NCI-H1436 (cell line): ENCODE data around the gene GRM4.
"Not testable (repeated sequence)": the region's sequence is repeated elsewhere in the genome, so short reads cannot be mapped to it uniquely, and the experiment has no call there.

Source experiments
- DNase-seq: peaks from one replicate; lab custom pipeline; 2025; lab: John Stamatoyannopoulos, UW

Gene GRM4

DNA sequence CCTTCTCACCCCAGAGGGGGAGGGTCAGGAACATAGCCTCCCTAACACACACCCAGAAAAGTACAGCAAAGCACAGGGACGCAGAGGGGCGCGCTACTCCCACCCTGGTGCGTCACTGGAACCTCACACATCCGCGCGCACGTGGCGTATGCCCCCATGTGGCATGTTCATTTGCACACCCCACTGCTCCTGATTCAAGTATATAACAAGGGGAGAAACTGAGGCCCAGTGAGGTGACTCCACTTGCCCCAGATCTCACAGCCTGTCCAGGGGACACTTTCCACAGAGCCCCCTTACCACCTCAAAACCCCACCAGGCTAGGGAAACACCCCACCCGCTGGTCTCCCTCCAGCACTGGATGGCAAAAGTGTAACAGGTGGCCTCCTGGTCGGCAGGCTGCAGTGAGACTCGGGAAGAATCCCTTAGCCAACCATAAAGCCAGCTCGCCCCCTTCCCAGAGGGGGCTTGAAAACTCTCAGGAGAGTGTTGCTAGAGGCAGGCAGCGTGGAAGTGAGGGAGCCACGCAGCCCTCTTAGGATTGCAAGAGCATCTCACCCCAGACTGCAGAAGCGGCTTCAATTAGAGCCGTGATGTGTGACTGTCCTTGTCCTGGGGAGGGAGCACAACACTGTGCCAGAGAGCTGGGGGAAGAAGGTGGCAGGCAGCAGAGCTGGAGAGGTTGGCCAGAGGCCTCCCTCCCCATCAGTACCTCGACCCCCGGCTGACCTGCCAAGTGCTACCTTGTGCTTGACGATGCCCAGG, at the start of gene GRM4:
Gene GRM4 (minus strand): TSS at position 67 of the 762 bp plus-strand sequence. CDS start 12,591 bp downstream, outside the sequence.
- DNase-seq = no peak

DNA sequence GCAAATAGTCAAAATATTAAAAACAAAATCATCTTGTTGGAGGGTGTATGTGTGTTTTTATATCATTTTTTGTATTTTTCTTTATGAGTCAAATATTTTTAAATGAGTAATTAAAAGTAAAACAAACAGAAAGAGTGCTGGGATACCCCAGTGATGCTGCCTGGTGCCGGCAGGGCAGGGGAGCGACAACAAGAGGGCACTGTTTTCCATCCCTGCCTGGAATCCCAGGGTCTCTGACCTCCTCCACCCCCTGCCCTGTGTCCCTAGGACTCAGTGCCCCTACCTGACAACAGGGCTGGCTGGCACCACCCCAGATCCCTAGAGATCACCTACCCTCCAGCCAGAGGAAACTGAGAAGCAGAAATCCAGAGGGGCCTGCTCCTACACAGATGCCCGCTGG, 48.9 kb upstream of the GRM4 start:
- DNase-seq = no peak

DNA sequence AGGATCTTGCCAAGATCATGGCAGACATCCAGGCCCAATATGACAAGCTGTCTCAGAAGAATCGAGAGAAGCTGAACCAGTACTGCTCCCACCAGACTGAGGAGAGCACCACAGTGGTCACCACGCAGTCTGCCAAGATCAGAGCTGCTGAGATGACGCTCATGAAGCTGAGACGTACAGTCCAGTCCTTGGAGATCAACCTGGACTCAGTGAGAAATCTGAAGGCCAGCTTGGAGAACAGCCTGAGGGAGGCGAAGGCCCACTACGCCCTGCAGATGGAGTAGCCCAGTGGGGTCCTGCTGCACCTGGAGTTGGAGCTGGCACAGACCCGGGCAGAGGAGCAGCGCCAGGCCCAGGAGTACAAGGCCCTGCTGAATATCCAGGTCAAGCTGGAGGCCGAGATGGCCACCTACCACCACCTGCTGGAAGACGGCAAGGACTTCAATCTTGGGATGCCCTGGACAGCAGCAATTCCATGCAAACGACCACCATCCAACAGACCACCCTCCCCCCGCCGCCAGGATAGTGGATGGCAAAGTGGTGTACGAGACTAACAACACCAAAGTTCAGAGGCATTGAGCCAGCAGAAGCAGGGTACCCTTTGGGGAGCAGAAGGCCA, 44.7 kb upstream of the GRM4 start:
- DNase-seq = no peak

GRCh38 chr6:34189806-34190503, 44.1 kb upstream of the GRM4 start:
- no peak for DNase-seq

- DNase-seq = not testable (repeated sequence)
Observed at GRCh38 chr6:34184726-34185125, 38.8 kb upstream of the GRM4 start.

- no peak for DNase-seq
Observed at GRCh38 chr6:34182751-34183531, 37.1 kb upstream of the GRM4 start.

DNA sequence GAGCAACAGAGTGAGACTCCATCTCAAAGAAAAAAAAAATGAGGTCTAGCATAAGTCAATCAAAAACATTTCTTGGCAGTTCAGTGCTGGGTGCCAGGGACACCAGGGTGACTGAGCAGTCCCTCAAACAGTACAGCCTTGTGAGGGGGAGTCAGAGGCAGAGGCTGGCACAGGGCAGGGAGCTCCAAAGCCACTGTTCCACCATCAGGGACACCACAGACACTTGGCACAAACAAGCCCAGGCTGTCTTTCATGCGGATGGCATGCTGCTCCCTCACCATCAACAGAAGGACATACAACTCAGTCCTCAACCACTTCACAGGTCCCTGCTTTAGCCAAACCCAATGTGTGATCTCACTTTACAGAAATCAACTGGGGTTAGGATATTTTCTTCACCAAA, 36.0 kb upstream of the GRM4 start:
- DNase-seq = no peak

DNA sequence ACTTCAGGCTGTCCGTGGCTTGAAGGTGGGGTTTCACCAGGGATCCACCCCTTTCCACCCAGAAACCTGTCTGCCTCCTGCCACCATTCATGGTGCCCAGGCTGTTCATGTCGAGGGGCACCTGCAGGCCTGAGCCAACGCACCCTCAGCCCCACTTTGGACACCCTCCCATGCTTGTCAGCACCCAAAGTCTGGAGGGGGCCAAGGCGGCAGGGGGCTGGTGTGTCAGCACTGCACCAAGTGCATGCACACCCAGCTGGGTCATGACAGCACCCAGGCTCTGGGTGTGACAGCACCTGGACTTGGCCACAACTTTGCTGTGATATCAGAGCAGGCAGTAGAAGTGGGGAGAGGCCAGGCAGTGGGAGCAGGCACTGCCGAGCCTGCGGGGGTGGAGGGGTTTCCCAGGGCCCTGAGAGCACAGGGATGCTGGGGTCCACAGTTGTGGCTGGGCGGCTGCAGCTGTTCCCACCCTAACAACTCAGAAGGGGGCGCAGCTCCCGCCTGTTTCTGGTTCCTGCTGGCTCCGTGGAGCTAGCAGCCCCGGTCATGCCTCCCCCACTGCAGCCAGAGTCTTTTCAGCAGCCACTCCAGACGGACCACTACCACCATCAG, 33.3 kb upstream of the GRM4 start:
- DNase-seq = no peak

- DNase-seq = no peak
Observed at GRCh38 chr6:34178357-34179105, 32.6 kb upstream of the GRM4 start.

- DNase-seq = no peak
Observed at GRCh38 chr6:34177181-34177591, 31.3 kb upstream of the GRM4 start.

DNA sequence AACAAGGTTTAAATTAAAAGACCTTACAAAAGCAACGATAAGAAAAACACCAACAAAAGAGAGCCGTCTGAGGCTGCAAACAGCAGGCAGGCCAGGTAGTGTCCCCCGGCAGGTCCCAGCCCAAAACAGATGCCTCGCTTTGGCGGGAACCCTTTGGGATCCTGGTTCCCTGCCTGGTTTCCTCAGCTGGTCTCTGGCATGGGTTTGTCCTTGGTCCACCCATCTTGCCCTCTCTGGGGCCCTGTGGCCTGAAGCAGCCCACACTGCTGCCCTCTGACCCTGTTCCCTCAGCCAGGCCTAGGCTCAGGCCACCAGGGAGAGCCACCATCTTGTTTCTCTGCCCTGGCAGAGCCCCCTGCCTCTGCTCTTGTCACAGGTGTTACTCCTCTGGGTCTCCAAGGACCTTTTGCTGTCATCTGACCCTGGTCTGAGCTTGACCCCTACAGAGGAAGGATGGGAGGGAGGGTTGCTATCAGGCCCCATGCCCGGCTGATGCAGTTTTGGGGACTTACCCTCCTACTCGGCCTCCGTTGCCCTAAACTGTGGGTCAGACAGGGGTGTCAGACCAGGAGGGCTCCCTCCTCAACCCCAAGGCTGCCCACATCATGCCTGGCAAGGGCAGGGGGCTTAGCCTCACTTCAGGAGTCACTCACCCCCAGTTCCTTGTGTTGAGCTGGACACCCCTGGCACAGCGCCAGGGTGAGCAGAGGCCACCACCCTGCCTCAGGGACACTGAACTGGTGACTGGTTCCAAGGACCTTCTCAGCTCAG, 30.6 kb upstream of the GRM4 start:
- no peak for DNase-seq

DNA sequence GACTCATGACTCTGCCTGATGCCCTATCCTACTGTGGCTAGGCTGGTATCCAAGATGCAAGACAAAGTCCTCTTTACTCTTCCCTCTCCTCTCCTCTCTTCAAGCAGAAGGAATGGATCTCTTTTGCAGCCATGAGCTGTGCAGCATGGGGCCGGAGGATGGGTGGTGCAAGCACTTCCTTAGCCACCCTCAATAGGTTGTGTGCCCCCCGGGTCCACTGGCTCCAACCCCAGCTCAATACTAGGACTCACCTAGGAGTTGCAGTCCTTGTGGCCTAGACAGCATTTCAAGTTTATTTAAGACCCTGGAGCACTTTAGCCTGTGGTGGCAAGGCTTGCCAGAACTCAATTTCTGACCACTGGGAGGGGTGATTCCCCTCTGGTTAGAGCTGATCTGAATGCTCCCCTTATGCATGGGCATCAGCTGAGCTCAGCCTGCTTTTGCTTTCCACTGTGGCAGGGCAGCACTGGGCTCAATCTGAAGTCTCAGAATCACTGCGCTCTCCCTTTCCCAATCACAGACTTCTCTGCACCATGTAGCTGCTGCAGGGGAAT, 29.0 kb upstream of the GRM4 start:
- DNase-seq = no peak

DNA sequence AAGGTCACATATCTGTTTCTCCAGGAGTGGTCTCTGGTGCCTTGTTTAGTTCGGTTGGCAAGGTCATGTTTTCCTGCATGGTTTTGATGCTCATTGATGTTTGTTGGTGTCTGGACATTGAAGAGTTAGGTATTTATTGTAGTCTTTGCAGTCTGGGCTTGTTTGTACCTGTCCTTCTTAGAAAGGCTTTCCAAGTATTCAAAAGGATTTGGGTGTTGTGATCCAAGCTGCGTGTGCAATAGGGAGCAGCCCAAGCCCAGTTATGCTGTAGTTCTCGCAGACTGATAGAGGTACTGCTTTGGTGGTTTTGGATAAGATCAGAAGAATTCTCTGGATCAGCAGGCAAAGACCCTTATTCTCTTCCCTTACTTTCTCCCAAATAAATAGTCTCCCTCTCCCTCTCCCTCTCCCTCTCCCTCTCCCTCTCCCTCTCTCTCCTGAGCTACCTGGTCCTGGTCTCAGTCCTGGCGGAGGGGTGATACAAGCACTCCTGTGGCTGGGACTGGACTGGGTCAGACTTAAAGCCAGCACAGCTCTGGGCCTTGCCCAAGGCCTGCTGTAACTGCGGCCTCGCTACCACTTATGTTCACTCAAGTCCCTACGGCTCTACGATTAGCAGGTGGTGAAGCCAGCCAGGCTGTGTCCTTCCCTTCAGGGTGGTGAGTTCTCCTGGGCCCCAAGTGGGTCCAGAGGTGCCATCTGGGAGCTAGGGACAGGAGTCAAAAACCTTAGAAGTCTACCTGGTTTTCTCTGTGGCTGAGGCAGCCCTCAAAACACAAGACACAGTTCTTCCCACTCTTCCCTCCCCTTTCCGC, 27.3 kb upstream of the GRM4 start:
- DNase-seq = no peak

DNA sequence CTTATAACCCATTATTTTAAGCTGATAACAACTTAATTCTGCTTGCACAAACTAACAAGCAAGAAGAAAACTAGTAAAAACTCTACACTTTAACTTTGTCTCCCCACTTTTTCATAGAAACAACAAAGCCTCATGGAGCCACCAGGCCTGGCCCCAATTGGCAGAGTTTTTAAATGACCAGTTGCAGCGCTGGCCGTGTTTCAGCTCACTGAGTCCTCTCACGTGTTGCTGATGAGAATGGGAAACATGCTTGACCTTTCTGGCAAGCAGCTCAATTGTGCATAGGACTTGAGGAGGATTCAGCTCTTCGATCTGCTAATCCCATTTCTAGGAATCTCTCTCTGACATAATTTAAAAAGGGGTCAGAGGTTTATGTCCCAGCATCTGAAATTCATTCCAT, 24.5 kb upstream of the GRM4 start:
- no peak for DNase-seq

- no peak for DNase-seq
Observed at GRCh38 chr6:34169897-34170296, 24.0 kb upstream of the GRM4 start.

DNA sequence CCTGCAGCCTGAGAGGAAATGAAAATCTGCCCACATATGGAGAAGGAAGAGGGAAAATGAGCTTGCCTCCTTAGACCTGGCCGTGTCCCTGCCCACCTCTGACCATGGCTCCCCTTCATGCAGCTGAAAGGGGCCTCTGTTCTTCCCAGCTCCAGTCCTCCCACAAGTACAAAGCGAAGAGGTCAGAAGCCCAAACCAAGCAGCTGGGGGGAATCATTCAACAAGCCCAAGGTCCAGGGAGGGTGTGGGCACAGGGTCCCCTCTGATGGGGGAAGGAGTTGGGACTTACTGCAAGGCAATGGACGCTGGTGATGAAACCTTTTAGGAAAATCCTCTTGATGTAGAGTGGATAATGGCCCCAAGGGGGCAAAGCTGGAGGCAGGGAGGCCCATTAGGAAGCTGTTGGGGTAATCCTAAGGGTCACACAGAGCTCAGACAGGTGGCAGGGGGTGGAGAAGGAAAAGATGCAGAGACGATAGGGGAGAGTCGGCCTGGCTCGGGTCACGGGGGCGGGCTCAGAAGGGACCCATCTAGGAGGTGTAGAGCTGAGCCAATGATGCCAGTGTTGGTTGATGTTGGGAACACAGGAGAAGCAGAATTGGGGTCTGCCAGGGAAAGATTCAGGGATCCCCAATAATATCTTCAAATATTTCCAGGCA, 16.1 kb upstream of the GRM4 start:
- no peak for DNase-seq

DNA sequence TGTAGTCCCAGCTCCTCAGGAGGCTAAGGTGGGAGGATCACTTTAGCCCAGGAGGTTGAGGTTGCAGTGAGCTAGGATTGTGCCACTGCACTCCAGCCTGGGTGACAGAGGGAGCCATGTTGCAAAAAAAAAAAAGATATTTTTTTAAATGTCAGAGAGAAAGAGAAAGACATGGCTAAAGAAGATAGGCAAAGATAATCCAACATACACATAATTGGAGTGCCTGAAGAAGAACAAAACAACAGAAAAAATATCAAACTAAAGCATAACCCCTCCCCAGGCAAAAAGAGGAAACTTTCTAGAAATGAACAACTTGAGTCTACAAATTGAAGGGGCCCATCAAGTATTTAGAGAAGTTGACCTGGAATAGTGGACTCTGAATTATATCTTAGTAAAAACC, 14.0 kb upstream of the GRM4 start:
- no peak for DNase-seq

DNA sequence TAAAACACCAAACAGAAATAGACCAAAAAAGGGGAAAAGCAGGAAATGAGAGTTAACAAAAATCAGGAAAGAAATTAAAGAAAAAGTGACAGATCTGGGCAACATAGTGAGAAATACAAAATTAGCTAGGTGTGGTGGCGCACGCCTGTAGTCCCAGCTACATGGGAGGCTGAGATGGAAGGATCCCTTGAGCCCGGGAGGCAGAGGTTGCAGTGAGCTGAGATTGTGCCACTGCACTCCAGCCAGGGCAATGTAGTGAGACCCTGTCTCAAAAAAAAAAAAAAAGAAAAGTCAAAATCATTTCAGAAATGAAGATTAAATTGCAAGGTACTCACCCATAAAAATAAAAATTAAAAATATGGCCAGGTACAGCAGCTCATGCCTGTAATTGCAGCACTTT, 13.0 kb upstream of the GRM4 start:
- no peak for DNase-seq

DNA sequence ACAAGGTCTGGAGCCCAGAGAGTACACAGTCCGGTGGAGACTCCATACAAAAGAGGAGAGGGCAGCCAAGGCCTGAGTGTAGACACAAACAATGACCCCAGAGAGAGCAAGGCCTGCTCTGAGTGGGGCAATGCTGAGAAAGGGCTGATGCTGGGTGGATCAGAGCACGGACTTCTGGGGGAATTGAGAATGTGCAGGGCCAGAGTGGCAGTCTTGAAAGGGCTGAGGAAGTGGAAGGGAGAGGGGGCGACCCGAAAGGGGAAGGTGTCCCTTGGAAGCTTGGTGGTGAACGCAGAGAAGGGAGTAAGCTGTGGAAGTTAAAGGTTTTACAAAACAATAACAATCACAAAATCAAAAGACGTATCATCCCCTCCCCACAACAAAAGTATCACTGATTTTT, 12.0 kb upstream of the GRM4 start:
- no peak for DNase-seq
